ENCODE data around the gene ATP8B1.

GRCh38 chr18:57768537-57769326 is 34.4 kb downstream of the ATP8B1 start:
- no peak for TF ChIP-seq CTCF (conservative IDR thresholded peaks at IDR 0.05 in 1 of 2, IDR thresholded peaks at IDR 0.05 in 1 of 2; ENCODE audit: extremely low read depth in 1 of 2, insufficient read depth in 1 of 2, low read depth in 1 of 2, low read length in 2 of 2)
- TF ChIP-seq EZH2 (IDR thresholded peaks at IDR 0.05; ENCODE audit: borderline replicate concordance, low read length) = no peak
